GM13977 (cell line): ENCODE measurements around the gene ARID1B.

ENCODE experiments used
- DNase-seq: peaks from one replicate; pipeline ENCODE4 v3.0.0; 2012; ENCODE audit warnings: low spot score
- CTCF ChIP-seq: IDR thresholded peaks from 2 replicates; pipeline ENCODE4 v1.5.1; 2012; ENCODE audit warnings: mild to moderate bottlenecking, control low read depth; ENCODE audit not compliant: insufficient read depth; ENCODE audit errors: extremely low read depth, missing control alignments
- in situ Hi-C: fragments of 300-500 bp; cut with MboI; formaldehyde crosslinking; loops from one replicate; pipeline ENCODE4 v1.12.0; 2022; ENCODE audit warnings: low sequenced_read_pairs, low pct_unique_long_range_greater_than_20kb, mixed read lengths, inconsistent platforms; ENCODE audit not compliant: unreplicated experiment

The ARID1B gene

GRCh38 chr6:156928126-156928525 is 150.9 kb downstream of the ARID1B start:
- TF ChIP-seq CTCF: no peak
- in situ Hi-C loops: no loop called here

GRCh38 chr6:156928972-156929371 is 151.8 kb downstream of the ARID1B start:
- in situ Hi-C loops: no loop called here
- DNase-seq: no peak
- no peak for TF ChIP-seq CTCF

More at GRCh38 chr6:156928126-156928525, 150.9 kb downstream of the ARID1B start:
- no peak for DNase-seq

GRCh38 chr6:156931283-156931682 is 154.1 kb downstream of the ARID1B start:
- no peak for DNase-seq
- TF ChIP-seq CTCF: no peak
- in situ Hi-C loops: no loop called here

- in situ Hi-C loops: no loop called here
- TF ChIP-seq CTCF: no peak
- no peak for DNase-seq
Observed at GRCh38 chr6:156933201-156934068, 156.3 kb downstream of the ARID1B start.

- no peak for TF ChIP-seq CTCF
- in situ Hi-C loops: no loop called here
- no peak for DNase-seq
Observed at GRCh38 chr6:156934069-156934460, 156.9 kb downstream of the ARID1B start.

GRCh38 chr6:156935000-156935399 is 157.8 kb downstream of the ARID1B start:
- no peak for DNase-seq
- TF ChIP-seq CTCF: no peak
- in situ Hi-C loops: no loop called here
